ENCODE measurements around the gene CCNF.

CCNF gene

DNA sequence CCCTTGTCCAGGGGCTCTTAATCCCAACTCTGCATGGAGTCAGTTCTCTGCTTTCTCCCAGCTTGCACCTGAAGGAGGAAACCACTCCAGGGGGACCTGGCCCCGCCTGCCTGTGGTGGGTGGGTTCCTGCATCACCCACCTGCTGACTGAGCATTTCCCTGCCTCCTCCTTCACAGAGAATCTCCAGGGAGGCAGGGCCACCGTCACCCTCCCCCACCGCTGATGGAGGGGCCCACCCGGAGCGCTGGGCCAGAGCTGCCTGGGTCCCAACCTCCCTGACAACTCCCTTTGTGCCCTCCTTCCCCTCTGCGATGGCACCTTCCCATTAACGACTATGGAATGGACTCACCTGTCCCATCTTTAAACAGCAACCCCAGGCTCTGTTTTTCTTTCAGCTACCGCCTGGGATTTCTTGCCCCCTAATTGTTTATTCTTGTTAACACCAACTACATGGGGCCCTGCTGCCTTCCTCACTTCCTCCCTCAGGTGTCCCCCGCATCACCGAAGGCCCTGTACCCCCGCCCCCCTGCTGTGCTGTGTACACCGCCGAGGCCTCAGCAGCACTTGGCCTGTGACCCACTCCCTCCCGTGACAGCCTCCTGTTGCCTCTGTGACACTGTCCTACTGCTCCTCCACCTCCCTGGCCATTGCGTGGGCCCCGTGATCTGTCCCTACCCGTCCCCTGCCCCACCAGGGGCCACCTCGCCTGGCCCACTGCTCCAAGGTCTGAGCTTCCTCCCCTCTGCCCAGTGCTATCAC, 29.8 kb downstream of the CCNF start:
- peak; percentile 60 for DNase-seq

DNA sequence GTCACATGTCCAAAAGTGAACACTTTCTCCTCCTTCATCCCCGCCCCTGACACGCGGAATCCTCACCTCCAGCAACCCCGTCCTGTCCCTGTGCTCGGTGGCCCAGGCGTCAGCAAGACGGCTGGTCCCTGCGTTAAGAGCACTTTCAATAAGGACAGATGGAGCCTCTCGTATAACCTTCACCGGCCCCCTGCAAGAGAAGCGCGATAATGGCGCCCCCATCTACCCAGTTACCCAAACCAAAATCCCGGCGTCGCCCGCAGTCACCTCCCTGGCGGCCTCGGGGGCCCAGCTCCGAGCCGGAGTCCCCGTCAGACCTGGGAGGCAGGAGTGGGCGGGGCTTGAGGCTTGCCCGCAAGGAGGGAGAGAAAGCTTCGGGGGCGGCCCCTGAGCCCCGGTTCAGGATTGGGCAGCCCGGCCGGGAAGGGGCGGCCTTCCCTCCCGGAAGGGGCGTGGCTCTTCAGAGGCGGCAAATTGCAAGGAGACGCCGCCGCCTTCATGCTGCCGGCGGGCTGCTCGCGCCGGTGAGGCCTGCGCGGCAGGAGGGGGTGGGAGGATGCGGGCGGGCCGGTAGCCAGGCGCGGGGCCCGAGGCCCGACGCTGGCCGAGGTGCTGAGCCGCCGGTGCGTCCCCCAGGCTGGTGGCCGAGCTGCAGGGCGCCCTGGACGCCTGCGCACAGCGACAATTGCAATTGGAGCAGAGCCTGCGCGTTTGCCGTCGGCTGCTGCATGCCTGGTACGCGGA, 30.6 kb downstream of the CCNF start, which contains the start of gene TEDC2:
TSS of gene TEDC2 (plus strand) at position 463 of the 744 bp plus-strand sequence. CDS start at position 499, 36 bp downstream.
- peak; percentile 99 for DNase-seq

DNA sequence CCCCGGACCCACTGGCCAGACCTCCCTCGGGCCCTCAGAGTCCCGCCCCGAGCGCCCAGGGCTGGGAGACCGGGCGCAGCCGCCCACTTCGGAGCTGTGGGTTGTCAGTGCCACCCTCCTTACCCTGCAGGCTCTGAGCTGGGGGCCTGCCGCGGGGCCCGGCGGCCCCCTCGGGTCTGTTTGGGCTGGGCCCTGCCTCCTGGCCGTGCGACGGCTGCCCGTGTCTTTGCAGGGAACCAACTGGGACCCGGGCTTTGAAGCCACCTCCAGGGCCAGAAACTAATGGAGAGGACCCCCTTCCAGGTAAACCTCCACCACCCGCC, 31.1 kb downstream of the CCNF start:
- DNase-seq = no peak

DNA sequence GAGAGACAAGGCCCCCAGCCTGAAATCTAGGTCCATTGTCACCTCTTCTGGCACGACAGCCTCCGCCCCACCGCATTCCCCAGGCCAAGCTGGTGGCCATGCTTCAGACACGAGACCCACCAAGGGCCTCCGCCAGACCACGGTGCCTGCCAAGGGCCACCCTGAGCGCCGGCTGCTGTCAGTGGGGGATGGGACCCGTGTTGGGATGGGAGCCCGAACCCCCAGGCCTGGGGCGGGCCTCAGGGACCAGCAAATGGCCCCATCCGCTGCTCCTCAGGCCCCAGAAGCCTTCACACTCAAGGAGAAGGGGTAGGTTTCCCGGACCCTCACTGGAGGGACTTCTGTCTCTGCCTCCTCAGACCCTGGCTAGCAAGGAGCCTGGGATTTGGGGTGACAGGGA, 31.7 kb downstream of the CCNF start:
- DNase-seq = no peak

DNA sequence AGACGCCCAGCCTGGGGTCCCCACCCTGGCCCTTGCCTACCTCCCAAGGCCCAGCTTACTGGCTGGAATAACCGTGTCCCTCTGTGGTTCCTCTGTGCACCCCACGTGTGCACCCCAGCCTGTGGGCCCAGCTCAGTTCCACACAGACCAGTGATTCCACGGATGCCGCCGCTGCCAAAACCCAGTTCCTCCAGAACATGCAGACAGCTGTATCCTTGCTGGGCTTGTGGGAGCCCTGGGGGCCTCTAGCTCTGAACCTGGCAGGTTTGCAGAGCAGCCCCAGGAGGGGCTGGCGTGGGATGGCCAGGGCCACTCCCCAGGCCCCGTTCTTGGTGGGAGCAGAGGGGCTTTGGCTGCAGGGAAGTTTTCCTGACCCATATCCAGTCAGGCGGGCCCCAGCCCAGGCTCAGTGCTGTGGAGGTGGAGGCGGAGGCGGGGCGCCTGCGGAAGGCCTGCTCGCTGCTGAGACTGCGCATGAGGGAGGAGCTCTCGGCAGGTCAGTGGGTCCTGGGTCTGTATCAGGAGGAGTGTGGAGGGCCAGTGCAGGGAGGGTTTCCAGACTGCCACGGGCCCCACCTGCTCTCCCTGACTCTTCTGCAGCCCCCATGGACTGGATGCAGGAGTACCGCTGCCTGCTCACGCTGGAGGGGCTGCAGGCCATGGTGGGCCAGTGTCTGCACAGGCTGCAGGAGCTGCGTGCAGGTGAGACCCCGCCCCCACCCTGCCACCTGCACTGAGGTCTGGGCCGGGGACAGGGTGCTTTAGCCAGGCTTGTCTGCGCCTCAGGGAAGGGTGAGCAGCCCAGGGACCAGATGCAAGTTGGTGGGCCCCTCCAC, 33.0 kb downstream of the CCNF start:
- DNase-seq = no peak

DNA sequence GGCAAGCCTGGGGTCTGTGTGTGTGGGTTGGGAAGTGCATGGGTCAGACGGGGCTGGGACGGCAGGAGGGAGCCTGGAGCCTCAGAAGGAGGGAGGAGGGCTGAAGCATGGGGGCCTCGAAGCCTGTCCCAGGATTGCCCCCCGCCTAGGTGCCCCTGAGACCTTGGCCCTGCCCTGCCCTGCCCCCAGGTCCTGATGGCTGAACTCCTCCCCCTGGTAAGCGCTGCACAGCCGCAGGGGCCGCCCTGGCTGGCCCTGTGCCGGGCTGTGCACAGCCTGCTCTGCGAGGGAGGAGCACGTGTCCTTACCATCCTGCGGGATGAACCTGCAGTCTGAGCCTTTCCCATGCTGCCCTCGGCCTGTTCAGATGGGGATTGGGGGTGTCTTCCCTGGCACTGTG, 35.1 kb downstream of the CCNF start:
- DNase-seq = peak; percentile 55

DNA sequence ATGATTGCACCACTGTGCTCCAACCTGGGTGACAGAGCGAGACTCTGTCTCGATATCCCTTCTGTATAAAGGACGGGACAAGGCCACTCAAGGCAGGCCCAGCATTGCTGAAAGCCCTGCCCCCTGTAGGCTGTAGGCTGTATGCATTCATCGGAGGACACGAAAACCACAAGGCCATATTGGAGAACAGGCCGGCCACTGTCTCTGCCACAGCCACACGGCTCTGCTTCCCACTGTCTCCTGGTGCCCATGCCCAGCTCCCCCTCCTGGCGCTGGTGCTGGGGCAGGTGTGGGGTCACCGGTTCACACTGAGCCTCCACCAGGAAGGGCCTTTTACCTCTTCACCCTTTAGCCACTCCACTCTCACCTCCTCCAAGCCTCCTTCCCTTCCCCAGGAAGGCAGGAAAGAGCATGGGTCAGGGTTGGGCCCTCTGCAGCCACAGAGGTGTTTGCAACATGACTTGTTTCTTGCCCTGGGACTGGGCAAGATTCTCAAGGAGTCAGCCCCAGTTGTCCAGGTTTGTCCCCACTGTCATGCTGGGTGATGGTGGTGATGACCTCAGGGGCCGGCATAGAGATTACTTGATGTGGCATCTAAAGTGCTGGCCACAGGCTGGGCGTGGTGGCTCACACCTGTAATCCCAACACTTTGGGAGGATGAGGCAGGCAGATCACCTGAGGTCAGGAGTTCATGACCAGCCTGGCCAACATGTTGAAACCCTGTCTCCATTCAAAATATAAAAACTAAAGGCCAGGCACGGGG, 36.6 kb downstream of the CCNF start:
- peak; percentile 61 for DNase-seq

DNA sequence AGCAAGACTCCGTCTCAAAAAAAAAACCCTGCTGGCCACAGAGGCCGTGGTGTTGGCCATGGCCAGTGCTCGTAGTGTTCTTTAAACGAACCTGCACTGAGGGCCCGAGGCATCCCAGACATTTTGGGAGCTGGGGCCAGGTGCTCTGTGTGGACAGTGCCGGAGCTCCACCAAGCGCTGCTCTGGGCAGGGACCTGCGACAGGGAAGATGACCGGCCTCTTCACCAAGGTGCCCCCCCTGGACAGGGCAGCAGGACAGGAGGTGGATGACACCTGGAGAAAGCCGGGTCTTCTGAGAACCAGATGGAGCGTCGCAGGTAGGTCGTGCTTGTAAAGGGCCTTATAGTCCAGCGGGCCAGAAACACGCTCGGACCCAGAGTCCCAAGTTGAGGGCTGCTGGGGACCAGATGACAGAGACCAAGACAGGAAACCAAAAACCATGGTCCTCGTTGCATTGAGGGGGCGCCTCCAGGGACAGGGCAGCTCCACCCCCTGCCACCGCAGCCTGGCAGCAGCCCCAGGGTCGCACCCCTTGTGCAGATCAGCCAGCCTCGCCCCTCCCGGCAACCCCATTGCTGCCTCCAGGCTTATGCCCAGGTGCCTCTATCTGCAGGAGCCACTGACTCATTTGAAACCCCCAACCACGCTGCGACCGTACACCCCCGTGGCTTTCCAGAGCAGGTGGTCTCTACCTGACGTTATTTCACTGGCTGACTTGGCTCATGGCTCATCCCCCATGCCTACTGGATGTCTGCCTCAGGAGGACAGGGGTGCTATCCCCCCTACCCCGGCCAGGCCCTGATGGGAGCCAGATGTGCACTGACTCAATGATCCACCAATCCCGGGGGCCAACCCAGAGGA, 37.6 kb downstream of the CCNF start:
- no peak for DNase-seq

DNA sequence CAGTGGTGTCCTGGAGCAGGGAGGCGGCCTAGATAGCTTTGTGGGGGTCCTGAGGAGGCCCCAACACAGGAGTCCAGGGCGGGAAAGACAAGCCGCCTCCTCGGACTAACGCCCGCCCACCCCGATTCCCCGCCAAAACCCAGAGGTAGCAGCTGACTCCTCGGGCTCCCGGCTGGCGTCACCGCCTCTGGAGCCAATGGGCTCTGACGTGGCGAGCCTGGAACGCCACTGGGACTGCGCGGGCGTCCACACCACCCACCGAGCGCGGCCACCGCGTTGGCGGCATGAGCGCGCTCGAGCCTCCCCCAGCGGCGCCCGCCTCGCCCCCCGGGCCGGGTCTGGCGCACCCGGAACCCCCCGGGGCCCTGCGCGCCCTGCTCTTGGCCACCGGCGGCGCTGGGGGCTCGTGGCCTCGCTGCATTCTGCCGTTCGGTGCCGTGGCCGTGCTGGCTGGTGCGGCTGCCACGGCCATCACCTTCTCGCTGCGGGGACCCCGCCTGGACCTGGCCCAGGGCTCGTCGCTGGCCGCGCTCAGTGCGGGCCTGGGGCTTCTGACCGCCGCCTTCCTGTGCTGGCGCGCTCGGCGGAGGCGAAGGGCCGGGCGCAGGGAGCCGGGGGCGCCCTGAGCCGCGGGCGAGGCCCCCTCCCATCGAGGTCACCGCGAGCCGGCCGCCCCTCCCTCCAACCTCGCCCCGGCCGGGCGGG, 38.4 kb downstream of the CCNF start:
- peak; percentile 94 for DNase-seq

DNA sequence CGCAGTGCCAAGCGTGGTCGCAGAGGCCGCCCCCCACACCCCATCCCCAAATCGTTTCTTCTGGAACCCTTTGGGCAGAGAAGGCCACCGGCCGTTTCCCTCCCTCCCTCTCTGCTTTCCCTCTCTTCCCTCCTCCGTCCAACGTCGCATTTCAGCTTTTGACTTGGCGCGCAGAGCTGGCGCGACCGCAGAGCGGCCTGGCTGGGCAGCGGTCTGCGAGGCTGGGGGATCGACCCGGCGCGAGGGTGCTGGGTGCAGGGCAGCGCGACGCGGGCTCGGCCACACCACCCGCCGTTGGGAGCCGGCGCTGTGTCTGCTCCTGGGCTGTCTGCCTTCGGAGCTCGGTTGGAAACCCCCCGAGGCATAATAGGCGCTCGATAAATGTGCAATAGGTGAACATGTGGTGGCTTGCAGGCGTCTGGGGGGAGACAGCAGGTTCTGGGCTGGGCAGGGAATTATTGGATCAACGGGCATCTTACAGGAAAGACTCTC, 39.0 kb downstream of the CCNF start:
- DNase-seq = peak; percentile 99

DNA sequence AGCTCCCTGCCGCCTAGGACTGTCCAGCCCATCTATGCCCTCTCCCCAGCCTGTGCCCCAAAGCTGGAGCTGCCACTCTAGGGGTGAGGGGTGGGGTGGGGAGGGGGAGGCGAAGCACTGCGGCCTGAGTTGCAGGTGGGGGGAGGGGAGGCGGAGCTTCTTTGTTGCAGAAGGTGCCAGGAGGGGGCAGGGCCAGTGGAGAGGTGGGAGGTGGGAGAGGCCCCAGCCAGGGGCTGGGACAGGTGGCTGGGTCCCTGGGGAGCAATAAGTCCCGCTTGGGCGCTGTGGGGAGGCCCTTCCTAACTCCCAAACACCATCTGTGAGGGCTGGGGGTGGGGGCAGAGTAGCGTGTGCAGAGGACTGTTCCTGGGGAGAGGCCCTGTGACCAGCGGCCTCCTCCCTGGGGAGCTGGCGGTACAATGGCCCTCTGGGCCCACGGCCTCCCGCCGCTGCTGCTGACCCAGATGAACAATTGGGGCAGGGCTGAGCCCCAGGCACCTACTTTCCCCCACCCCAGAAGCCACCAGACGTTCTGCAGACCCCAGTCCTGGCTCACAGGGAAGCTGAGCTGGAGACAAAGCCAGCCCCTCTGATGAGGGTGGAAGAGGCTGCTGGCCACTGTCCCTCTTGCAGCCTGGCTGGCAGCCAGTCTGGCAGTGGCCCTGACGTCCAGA, 39.6 kb downstream of the CCNF start:
- DNase-seq = peak; percentile 100

DNA sequence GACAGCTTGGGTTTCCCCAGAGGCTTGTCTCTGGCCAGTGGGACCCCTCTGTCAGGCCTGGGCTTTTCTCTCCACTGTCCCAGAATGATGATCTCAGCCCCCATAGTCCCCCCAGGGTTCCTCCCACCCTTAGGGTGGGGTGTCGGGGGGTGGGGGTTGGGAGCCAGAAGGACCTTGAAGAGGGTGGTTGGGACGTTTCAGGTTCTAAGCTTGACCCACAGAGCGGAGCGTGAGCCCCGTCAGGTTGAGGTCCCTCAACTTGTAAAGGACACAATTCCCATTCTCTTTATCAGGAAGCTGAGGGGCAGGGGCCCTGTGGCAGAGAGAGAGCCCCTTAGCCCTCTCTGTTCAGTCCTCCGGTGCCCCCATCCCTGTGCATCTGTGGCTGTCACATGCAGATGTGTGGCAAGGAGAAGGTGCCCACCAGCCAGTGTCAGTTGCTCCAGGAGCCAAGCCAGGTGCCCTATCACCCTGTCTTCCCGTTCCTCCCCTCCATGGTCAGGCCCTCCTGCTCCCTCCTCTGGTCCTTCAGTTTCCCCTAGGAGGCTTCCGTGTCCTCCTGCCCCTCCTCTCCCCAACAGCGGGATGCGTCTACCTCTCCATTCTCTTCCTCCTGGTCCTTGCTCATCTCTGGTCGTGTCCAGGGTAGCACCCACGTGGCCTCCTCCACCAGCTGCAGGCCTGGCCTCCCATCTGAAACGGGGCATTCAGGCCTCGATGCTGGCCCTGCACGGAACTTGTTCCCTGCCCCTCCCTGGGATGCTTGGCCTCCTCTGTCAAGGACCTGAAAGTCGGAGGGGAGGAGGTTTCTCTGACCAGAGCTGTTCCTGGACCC, 40.4 kb downstream of the CCNF start:
- DNase-seq = peak; percentile 68

DNA sequence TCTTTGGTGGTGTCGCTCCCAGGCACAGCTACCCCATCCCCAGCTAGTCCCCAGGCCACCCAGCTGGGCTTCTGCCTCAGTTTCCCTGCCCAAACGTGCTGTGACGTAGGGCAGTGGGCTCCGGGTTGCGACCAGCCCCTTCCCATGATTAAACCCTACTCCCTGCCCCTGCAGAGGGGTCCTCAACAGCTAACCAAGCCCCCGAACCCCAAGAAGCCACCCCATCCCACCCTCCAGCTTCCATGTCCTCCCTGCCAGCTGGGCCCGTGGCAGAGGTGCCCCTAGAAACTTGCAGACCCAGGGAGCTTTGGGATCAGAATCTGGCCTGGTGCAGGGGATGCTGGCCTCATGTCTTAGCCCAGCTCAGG, 41.0 kb downstream of the CCNF start:
- no peak for DNase-seq

DNA sequence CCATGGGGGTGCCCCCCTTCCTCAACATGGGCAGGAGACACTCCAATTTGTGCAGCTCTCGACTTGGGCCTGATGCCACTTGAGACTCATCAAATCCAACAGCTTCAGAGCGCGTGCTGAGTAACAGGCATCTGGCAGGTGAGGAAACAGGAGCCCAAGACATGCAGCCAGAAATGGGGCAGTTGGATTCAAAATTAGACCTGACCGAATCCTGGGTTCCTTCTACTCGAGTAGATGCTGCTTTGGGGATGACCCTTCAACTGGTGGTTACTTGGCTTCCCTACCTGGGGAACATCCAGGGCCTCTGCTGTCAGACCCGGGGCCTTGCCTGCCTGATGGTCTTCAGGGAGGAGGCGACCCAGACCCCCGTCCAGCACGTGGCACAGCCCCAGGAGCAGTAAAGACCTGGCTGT, 41.4 kb downstream of the CCNF start:
- DNase-seq = peak; percentile 82

DNA sequence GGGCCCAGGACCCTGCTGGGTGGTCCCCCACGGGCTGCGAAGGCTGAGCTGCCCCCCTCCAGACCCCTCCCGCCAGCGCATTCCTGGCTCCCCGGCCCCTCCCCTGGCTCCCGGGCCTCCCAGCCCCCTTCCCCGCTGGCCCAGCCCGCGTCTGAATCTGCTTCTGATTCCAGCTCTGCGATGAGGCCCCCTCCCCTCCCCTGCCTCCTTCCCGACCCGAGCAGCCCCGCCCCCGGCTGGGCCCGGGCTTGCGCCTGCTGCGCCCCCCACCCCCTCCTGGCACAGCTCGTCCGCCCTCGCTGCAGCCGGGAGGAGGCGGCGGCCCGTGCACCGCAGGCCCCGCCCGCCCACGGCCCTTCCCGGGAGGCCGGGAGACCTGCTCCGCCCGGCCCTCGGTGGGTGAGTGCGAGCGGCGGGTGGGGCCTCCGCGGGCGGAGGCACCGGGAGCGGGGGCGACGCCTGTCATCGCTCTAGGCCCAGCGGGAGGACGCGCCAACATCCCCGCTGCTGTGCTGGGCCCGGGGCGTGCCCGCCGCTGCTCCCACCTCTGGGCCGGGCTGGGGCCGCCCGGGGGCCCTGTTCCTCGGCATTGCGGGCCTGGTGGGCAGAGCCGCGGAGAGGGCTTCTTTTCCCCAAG, 41.9 kb downstream of the CCNF start, which contains the start of gene NTN3:
TSS of gene NTN3 (plus strand) at position 282 of the 637 bp plus-strand sequence. CDS start 405 bp downstream, outside the sequence.
- peak; percentile 97 for DNase-seq

DNA sequence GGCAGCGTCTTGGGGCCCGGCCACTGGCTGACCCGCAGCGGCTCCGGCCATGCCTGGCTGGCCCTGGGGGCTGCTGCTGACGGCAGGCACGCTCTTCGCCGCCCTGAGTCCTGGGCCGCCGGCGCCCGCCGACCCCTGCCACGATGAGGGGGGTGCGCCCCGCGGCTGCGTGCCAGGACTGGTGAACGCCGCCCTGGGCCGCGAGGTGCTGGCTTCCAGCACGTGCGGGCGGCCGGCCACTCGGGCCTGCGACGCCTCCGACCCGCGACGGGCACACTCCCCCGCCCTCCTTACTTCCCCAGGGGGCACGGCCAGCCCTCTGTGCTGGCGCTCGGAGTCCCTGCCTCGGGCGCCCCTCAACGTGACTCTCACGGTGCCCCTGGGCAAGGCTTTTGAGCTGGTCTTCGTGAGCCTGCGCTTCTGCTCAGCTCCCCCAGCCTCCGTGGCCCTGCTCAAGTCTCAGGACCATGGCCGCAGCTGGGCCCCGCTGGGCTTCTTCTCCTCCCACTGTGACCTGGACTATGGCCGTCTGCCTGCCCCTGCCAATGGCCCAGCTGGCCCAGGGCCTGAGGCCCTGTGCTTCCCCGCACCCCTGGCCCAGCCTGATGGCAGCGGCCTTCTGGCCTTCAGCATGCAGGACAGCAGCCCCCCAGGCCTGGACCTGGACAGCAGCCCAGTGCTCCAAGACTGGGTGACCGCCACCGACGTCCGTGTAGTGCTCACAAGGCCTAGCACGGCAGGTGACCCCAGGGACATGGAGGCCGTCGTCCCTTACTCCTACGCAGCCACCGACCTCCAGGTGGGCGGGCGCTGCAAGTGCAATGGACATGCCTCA, 42.6 kb downstream of the CCNF start:
- DNase-seq = peak; percentile 62

DNA sequence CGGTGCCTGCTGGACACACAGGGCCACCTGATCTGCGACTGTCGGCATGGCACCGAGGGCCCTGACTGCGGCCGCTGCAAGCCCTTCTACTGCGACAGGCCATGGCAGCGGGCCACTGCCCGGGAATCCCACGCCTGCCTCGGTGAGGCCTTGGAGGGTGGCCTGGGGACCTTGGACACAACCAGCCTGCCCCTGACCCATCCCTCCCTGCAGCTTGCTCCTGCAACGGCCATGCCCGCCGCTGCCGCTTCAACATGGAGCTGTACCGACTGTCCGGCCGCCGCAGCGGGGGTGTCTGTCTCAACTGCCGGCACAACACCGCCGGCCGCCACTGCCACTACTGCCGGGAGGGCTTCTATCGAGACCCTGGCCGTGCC, 43.2 kb downstream of the CCNF start:
- DNase-seq = no peak
